ENCODE data around the gene UNC5A.
"Not testable (repeated sequence)": the region's sequence is repeated elsewhere in the genome, so short reads cannot be mapped to it uniquely, and the experiment has no call there.

UNC5A gene

DNA sequence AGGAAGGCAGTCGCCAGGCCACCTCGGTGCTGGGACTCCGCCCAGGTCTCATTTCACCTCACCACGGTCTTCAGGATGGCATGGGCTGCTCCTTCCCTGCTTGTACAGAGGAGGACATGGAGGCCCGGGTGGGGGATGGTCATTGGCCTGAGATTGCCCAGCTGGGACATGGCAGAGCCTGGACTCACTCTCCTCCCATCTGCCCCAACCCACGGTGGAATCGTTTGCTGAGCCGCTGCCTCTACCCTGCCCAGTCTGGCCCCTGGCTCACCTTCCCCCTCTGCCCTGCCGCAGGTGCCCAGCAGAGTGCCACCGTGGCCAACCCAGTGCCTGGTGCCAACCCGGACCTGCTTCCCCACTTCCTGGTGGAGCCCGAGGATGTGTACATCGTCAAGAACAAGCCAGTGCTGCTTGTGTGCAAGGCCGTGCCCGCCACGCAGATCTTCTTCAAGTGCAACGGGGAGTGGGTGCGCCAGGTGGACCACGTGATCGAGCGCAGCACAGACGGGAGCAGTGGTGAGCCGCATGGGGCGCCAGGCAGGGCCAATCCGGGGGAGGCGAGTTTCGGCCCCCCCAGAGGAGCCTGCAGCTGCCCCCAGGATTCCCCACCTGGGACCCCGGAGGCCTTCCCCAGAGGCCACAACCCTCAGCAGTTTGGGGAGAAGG is 52.1 kb downstream of the UNC5A start:
- DNase-seq (ENCODE audit: low spot score): no peak

GRCh38 chr5:176863041-176863764 is 52.8 kb downstream of the UNC5A start:
- DNase-seq (ENCODE audit: low spot score): no peak

DNA sequence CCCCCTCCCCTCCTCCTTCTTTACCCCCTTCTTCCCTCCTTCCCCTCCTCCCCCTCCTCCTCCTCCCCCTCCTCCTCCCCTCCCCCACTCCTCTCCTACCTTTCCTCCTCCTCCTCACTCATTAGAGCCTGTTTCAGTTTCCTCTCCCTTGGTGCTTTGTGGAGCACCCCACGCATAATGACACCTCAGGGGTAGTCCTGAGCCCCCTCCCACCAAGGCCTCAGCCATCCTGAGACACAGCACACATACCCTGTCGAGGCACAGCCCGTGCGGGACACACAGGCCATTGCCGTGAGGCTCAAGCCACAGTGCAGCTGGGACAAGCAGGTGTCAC is 53.4 kb downstream of the UNC5A start:
- no peak for DNase-seq (ENCODE audit: low spot score)

GRCh38 chr5:176864755-176865154 is 54.4 kb downstream of the UNC5A start:
- no peak for DNase-seq (ENCODE audit: low spot score)

DNA sequence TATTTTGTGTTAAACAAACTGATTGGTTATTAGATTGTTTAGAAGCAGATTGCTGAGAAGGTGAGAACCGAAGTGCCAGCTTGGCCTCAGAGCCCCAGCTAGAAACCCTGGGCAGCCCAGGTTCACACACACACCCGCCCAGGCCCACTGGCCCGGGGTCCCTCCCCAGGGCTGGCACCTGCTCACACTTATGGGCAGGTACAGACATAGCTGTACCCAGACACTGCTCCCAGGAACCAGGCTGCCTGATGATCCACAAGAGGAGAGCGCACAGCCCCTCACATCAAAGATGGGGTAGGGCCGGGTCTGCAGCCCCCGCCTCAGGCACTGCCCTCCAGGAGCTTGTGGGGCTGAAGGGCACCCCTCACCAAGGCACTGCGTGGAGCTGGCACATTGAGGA is 55.6 kb downstream of the UNC5A start:
- DNase-seq (ENCODE audit: low spot score): no peak

DNA sequence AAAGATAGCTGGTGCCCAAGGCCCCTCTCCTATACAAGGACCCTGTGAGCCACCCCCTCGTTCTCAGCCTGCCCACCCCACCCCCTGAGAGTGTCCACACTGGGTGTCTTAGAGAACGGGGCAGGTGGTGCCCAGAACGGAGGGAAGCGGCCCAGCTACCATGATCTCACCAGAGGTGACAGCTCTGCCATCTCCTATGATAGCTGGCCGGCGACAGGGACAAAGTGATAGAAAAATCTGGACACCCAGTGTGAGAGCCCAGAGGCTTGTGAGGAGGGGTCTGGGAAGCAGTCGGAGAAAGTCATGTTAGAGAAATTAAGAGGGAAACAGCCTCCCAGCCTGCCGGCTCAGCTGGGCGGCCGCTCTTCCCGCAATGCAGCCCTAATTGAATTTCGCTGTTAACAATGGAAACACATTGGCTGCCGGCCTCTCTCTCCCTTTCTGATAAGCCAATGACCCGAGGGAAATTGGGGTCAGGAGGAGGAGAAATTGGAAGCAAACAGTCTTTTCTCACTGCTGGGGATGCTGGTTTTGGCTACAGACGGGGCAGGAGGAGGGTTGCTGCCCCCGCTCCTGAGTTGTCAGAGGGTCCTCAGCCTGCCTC is 56.5 kb downstream of the UNC5A start:
- DNase-seq (ENCODE audit: low spot score): peak; percentile 91

DNA sequence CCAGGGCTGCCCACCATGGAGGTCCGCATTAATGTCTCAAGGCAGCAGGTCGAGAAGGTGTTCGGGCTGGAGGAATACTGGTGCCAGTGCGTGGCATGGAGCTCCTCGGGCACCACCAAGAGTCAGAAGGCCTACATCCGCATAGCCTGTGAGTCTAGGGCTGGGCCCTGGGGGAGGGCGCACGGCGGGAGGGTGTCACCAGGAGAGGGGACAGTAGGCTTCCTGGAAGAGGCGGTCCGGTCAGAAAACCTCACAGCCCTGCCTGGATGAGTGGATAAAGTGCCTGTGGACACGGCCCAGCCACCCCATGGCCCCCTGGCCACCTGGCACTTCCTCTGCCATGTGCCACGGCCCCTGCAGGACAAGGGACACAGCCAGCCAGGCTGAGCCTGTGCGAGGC is 57.8 kb downstream of the UNC5A start:
- DNase-seq (ENCODE audit: low spot score): no peak

DNA sequence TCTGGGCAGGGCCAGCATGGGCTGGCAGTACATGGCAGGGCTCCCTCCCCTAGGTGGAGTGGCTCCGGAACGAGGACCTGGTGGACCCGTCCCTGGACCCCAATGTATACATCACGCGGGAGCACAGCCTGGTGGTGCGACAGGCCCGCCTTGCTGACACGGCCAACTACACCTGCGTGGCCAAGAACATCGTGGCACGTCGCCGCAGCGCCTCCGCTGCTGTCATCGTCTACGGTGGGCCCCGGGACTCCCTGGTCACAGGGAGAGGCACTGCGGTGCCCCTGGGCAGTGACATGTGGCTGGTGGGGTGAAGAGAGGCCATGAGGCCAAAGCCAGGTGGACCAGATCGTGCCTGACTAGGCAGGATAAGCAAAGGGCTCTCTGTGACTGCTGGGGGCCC is 58.4 kb downstream of the UNC5A start:
- DNase-seq (ENCODE audit: low spot score): no peak

GRCh38 chr5:176869501-176870109 is 59.2 kb downstream of the UNC5A start:
- DNase-seq (ENCODE audit: low spot score): no peak

DNA sequence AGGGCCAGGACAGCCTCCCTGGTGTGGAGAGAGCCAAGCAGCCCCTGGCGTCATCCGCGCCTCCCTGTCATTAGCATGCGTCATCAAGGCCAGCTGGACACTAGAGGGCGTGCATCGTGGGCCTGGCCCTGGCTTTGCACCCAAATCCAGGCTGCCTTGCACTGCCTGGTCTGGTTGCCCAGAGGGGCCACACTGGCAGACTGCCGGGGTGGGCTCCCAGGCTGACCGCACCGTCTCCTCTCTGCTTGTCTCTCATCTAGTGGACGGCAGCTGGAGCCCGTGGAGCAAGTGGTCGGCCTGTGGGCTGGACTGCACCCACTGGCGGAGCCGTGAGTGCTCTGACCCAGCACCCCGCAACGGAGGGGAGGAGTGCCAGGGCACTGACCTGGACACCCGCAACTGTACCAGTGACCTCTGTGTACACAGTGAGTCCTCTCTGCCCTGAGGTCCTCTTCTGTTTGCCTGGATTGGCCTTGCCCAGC is 59.8 kb downstream of the UNC5A start:
- DNase-seq (ENCODE audit: low spot score): peak; percentile 65

- DNase-seq (ENCODE audit: low spot score): not testable (repeated sequence)
Measured at GRCh38 chr5:176870644-176871043, 60.3 kb downstream of the UNC5A start.

DNA sequence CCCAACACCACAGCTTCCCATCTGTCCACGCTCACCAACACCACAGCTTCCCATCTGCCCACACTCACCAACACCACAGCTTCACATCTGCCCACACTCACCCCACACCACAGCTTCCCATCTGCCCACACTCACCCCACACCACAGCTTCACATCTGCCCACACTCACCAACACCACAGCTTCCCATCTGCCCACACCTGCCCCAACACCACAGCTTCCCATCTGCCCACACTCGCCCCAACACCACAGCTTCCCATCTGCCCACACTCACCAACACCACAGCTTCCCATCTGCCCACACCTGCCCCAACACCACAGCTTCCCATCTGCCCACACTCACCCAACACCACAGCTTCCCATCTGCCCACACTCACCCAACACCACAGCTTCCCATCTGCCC is 62.2 kb downstream of the UNC5A start:
- DNase-seq (ENCODE audit: low spot score): not testable (repeated sequence)

GRCh38 chr5:176873011-176873410 is 62.7 kb downstream of the UNC5A start:
- not testable (repeated sequence) for DNase-seq (ENCODE audit: low spot score)

GRCh38 chr5:176873541-176874172 is 63.3 kb downstream of the UNC5A start:
- no peak for DNase-seq (ENCODE audit: low spot score)

DNA sequence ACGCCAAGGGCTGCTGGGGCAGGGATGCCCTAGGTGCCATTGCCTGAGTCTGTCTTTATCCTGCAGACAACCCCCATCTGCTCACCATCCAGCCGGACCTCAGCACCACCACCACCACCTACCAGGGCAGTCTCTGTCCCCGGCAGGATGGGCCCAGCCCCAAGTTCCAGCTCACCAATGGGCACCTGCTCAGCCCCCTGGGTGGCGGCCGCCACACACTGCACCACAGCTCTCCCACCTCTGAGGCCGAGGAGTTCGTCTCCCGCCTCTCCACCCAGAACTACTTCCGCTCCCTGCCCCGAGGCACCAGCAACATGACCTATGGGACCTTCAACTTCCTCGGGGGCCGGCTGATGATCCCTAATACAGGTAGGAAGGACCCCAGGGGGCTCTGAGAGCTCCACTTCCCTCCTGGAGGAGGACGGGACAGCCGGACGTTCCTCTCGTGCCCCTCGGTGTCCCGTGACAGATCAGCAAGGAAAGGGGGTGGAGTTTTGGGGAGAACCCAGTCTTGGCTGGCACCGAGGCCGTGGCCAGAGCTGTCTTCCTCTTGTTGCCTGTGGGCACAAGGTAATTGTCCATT is 63.9 kb downstream of the UNC5A start:
- no peak for DNase-seq (ENCODE audit: low spot score)

DNA sequence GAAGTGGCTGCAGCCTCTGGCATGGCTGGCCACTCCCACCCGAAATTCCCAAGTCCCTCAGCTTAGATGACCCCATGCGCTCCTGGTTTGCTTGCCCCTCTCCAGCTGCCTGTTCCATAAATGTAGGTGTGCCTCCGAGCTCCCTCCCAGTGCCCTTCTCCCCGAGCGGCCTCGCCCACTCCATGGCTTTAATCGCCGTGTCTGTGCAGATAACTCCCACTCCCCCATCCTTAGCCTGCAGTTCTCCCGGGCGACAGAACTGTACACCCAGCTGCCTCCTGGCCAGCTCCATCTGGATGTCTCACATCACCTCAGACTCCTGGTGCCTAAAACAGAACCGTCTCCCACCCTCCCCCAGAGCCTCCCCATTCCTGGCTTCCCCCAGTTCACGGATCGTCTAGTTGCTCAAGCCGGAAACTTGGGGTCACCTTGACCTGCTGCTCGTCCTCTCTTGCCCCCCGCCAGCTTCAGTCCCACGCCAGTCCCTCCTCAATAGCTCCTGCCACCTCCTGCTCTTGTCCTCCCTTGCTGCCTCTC is 64.7 kb downstream of the UNC5A start:
- no peak for DNase-seq (ENCODE audit: low spot score)

DNA sequence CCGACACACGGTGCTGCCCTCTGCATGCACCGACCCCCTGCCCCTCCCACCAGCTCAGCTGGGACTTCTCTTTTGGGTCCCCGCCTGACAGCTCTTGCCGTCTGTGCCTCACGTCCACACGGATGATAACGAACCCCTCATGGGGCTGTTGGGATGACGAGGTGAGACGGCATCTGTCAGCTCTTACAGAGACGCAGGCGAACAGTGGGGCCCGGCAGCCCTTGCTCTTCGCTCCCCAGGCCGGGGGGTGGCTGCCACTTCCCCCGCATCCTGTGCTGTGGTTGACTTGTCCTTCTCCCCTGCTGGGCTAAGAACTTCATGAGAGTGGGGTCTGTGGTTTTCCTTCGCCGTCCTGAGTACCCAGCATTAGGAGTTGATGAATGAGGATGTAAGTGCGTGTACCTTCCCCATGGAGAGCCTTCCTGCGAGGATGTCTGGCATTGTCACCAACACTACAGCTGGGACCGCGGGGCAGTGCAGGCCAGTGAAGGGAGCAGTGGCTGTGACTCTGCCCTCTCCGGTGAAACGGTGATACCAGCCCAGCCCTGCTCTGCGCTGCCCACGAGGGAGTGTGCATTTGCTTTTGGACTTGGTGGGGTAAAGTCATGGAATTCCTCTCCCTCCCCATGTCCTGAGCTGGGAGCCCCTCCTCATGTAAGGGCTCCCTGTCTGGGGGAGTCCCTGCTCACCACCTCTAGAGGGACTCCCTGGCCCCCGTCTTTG is 65.6 kb downstream of the UNC5A start:
- no peak for DNase-seq (ENCODE audit: low spot score)

DNA sequence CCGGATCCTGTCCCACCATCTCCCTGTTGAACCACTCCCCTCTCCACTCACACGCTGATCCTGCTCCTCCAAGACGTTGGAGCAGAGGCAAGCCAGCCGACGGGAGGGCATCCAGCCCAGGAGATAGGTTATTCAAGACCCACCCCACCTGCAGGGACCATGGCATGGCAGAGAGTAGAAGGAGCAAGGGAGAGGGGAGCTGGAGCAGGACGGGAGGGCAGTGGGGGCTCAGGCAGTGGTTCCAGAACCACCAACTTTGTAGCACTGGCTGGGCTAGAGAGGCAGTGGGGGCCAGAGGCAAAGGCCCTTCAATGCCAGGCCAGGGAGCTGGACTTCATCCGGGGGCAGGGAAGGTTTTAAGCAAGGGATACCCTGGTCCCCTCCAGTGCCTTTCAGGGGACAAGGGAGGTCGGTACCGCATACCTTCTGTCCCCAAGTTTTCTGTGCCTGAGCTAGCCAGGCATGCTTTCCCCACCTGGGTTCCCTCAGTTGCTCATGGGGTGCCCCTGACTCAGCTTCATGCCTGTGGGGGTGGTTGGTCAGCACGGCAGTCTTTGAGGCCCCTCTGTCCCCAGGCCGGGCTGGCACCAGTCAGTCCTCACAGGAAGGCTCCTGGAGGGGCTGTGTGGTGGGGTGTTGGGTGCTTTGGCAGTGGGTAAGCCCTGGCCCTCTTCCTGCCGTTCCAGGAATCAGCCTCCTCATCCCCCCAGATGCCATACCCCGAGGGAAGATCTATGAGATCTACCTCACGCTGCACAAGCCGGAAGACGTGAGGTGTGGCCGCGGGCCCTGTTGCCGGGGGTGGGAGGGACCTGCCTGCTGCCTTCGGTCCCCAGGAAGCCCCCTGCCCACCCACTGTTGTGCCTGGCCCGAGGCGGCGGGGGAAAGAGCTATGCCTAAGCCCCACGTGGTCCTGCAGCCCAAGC is 66.4 kb downstream of the UNC5A start:
- no peak for DNase-seq (ENCODE audit: low spot score)

- DNase-seq (ENCODE audit: low spot score): peak; percentile 41
Measured at GRCh38 chr5:176877793-176878331, 67.5 kb downstream of the UNC5A start.

Data from SK-N-DZ (cell line).